NCI-H146 treated with DMSO at 0.1 percent for 48 hours (cell line): Measurements from ENCODE around the gene NTNG1.

ENCODE experiments used
- DNase-seq: peaks from one replicate; lab custom pipeline; 2025; ENCODE audit not compliant: unreplicated experiment; lab: John Stamatoyannopoulos, UW

The NTNG1 gene

DNA sequence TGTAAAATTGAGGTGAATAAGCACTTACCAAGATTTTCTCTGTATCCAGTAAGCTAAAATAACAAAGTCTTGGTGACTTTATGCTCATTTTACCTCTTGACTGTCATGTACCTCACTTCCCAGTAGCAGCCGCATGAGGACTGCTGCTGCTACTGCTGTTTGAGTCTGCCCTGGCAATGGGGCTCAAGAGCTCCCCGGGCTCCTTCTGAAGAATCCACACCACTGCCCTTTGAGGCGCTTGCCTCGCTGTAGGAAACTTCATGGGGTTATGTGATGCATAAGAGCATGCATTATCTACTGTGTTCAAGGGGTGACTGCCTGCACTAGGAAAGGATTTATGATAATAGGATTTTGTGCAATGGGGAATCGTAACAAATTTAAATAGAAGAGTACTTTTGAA lies 113.5 kb downstream of the NTNG1 start:
- DNase-seq, result peak; percentile 74

DNA sequence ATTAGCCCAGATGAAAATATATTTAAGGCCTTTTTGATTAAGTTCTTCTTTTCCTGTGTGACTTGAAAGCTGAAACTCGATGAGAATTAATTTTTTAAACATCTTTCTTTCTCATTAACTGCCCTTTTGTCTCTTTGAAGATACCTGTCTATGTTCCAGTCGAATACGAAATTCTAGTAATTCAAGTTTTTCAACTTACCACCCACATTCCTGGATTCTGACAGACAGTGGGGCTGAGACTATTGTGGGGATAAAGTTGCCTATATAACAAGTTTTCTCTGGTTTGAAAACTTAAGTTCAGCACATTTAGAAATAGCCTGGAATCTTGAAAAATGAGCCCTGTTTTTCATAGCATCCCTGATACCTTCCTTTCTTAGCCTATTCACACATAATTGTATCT lies 114.6 kb downstream of the NTNG1 start:
- DNase-seq, result no peak

GRCh38 chr1:107262467-107263286 lies 121.8 kb downstream of the NTNG1 start:
- no peak for DNase-seq

DNA sequence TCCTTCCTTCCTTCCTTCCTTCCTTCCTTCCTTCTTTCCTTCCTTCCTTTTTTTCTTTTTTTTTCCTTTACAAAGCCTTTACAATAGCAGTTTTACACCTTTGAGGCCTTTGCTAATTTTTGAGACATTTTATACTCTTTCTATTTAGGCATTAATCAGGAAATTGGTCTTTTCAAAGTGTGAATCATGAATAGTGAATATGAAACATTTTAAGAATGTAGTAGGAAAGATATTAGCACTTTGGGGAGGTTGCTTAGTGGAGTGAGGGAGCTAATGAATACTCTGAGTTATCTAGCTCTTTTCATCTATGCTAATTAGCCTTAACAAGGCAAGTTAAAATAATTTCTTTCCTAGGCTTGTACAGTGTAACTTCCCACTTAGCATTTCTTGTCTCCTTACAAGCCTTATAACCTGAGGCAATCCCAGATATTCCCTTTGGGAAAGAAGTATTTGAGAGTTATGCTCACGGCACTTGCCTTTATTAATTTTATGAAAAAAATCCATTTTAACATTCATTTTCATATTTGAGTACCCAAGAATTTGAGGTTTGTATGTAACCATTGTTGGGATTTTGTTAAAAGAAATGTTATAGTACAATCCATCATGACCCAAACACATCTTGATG lies 122.6 kb downstream of the NTNG1 start:
- no peak for DNase-seq

DNA sequence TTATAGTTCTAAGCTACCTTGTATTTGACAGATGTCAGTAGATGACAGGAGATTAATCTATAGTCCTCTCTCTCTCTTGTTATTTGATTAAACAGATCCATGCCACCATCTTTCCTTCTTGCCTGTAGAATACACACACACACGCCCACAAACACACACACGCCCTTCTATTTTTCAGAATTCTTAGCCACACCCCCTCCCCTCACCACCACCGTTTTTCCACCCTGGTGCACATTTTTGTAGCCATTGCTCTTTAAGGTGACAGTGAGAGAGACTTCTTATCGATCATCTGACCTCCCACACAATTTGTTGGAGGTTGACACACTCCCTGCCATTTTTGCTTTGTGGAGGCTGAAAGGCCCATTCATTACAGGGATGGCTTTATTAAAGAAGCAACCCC lies 123.2 kb downstream of the NTNG1 start:
- DNase-seq, result no peak

DNA sequence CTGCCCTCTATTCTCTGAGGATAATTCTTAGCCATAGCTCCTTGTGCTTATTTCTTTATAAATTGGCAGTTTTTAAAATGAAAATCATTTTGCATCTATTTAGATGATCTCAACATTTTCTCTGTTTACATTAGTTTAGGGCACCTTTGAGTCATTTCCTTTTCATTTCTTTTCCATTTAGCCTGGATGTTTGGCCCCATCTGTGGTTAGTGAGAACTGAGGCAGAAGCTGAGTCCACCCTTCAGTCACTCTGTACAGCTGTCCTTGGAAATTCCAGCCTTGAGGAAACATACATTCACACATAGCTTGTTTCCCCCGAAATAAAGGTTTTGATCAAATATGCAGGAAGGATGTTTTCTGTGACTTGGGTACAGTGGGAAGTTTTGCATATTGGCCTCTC lies 123.7 kb downstream of the NTNG1 start:
- no peak for DNase-seq

- no peak for DNase-seq
Observed at GRCh38 chr1:107267489-107267888, 126.7 kb downstream of the NTNG1 start.

DNA sequence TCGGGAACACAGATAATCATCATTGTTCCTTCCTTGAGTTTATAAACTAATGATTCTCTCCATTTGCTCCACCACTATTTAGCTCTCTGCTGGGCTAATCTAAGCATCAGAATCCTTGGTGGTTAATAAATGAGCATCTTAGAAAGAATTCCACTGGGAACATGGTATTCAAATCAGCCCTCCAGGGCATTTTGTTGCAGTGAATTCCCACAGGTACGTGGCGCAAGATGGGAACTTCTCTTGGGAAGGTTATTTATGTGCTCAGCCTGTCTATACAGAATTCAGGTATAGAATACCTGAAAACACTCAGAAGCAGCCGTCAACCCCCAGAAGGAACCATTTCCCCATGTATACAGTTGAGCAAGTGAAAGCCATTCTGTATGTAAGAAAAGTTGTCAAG lies 131.5 kb downstream of the NTNG1 start:
- DNase-seq, result no peak

- no peak for DNase-seq
Observed at GRCh38 chr1:107273515-107273914, 132.7 kb downstream of the NTNG1 start.

GRCh38 chr1:107274227-107274626 lies 133.4 kb downstream of the NTNG1 start:
- no peak for DNase-seq

- DNase-seq, result no peak
Observed at GRCh38 chr1:107276247-107276646, 135.4 kb downstream of the NTNG1 start.

GRCh38 chr1:107277022-107277421 lies 136.2 kb downstream of the NTNG1 start:
- no peak for DNase-seq

DNA sequence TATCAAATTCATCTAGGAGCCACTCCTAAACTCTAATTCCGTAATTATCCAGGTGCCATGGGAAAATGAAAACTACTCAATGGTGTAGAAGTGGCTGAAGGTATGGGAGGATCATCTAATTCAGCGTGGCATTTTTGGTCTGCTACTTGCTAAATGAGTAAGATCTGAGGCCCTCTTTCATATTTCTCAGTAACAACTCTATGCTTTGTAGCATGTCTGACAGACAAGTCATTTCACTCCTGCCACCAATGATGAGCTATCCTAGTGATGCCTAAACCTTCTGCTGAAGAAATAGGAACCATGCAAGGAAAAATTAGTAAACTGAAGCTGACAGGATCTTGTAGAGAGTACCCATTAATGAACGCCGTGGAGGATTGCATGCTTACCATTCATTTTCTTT lies 145.3 kb downstream of the NTNG1 start:
- no peak for DNase-seq

- no peak for DNase-seq
Observed at GRCh38 chr1:107291987-107292386, 151.1 kb downstream of the NTNG1 start.

DNA sequence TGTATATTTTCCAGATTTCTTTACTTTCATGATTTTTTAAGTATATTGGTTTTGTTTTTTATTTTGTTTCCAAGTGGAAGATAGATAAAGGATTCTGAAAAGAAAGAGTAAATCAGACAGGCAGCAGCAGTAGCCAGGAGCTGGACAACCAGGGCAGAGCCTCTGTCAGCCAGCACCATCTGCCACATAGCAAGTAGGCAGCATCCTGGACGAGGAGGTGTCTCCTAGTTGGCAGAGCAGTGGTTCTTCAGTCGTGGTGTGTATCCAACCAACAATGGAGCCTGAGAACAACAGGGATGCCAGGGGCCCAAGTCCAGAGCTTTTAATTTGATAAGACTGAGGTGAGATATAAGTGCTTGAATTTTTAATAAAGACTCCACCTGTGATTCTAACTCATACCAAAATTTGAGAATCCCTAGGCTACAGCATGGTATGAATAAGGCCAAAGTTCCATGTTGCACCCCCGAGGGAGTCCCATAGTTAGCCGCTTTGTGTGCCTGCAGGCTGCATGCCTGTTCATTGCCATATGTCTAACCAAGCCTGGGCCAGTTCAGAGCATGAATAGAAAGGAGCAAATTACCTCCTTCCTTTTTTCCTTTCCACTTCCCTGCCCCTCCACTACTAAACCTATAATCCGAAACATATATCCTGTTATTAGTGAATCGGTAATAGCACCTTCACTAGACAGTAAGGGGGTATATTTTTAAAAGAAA lies 153.2 kb downstream of the NTNG1 start:
- no peak for DNase-seq

DNA sequence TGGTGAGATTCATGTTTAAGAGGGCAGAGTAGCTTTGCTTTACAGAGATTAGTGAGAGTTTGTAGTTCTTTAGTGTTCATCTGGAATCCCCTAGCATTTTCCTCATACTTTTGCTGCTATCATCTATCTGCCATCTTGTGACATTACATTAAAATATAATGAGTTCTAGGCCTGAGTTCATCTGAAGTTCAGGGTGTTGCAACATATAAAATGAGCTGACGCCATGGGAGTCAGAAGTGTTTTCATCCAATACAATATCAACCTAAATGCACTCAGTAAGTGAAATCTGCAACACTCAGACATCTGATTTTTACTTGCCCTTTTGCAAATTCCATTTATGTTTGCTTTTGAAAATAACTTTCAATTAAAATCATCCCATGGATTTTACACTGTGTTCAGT lies 153.8 kb downstream of the NTNG1 start:
- no peak for DNase-seq

DNA sequence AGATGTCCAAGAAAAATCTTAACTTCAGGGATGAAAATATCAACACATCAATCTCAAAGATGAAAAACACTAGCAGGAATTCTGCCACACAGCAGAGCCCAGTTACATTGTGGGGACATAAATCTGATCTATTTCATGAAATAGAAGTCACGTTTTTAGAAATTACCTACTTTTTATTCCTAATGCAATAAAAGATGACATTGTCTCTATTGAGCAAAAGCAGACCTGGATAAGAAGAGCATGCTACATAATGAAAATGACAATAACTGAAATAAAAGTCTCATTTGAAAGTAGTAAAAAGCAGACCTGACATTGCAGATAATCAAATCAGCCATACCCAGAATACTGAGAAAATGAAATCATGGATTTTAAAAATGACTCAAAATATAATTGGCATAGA lies 156.8 kb downstream of the NTNG1 start:
- DNase-seq, result no peak

- no peak for DNase-seq
Observed at GRCh38 chr1:107298526-107298925, 157.7 kb downstream of the NTNG1 start.

DNA sequence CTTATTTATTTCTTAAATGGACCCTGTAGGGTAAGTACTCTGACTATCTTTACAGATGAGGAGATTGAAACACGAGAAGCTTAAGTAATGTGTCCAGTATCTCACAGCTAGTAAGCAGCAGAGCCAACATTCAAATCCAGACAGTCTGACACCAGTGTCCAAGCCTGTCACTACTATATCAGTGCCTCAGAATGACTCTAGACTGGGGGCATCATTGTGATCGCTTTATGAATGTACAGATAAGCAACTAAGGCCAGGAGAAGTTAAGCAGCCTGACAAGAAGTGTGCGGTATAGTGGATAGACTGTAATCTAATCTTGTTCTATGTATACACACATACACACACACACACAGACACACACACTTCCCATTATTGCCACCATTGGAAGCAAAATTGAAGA lies 158.7 kb downstream of the NTNG1 start:
- DNase-seq, result no peak

- no peak for DNase-seq
Observed at GRCh38 chr1:107309962-107310361, 169.1 kb downstream of the NTNG1 start.

DNA sequence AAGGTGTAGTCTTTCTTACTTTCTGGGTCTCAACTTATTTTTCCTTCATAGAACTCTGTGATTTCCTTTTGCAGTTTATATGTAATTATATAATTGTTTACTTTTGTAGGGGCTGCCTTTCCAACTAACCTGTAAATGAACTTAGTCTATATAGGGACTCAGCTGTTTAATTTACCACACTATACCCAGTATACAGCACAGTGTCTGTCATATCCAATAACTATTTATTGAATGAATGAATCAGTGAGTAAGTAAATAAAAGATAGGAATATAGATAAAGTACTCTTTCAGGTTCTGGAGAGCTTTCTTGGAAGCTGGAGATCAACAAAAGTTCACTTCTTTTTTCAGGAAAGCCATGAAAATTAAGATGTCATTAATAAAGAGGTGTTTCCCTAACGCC lies 174.8 kb downstream of the NTNG1 start:
- DNase-seq, result no peak

GRCh38 chr1:107318932-107319331 lies 178.1 kb downstream of the NTNG1 start:
- no peak for DNase-seq
